Vagina (tissue), 2 donors: ENCODE measurements around the gene CCP110.

Experiments
- POLR2A ChIP-seq, 2 donors: fragments of 450-650 bp; IDR thresholded peaks; one replicate each; pipeline ENCODE4 v1.6.1; 2017; ENCODE audit warnings: antibody characterized with exemption in 2 of 2, mild to moderate bottlenecking in 2 of 2, moderate library complexity in 2 of 2
- TF ChIP-seq, protein P1 (sequence below), 3 experiments: fragments of 450-650 bp in 2 of 3; fragments of 200-600 bp in 1 of 3; sonication (generic) in 1 of 3; IDR thresholded peaks; one replicate each; pipeline ENCODE4 v1.5.1; 2017 to 2019; ENCODE audit warnings: antibody characterized with exemption in 3 of 3, mild to moderate bottlenecking in 2 of 3, moderate library complexity in 2 of 3

DNA sequence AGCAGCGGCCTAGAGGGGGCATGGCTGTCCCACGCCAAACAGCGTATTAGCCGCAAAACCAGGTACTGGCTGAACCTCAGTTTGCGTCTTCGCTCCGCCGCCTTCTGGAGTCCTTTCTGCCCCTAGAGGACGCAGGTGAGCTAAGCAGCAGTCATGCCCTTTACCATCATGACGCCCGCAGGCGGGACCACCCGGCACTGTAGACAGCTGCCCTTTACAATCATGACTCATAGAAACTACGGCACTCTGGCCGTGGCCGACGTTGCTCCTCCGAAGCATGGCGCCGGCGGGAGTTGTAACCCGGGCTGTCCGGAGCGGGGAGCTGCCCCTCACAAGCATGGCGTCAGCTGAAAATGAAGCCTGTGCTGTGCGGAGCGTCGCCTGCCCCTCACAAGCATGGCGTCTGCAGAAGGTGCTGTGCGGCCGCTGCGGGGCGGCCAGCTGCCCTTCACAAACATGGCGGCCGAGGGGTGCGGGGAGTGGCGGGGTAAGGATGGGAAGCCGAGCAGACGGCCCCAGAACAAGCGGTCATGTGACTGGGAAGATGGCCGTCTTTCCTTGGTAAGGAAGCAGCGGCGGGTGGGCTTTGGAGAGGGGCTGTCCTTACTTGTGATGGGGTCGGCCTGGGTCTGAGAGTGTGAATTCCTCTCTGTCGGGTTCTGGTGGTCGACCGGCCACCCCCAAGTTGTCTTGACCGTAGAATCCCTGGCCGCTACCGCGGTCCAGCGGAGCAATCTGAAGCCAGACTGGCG lies 31.6 kb downstream of the CCP110 start, which contains the start of gene VPS35L:
- TF ChIP-seq, protein P1, sequence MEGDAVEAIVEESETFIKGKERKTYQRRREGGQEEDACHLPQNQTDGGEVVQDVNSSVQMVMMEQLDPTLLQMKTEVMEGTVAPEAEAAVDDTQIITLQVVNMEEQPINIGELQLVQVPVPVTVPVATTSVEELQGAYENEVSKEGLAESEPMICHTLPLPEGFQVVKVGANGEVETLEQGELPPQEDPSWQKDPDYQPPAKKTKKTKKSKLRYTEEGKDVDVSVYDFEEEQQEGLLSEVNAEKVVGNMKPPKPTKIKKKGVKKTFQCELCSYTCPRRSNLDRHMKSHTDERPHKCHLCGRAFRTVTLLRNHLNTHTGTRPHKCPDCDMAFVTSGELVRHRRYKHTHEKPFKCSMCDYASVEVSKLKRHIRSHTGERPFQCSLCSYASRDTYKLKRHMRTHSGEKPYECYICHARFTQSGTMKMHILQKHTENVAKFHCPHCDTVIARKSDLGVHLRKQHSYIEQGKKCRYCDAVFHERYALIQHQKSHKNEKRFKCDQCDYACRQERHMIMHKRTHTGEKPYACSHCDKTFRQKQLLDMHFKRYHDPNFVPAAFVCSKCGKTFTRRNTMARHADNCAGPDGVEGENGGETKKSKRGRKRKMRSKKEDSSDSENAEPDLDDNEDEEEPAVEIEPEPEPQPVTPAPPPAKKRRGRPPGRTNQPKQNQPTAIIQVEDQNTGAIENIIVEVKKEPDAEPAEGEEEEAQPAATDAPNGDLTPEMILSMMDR (IDR thresholded peaks at IDR 0.05): peak; percentile 54 to 86 (median 72)
- TF ChIP-seq POLR2A (IDR thresholded peaks at IDR 0.05): no peak
